DND-41 (cell line): ENCODE results near the gene DMRT1.

Experiments
- ATAC-seq: fragments of 200-7000 bp; cut with Tn5 transposase; 3 replicates; pipeline ENCODE4 v1.9.1; 2021; ENCODE audit warnings: low read depth; ENCODE audit not compliant: insufficient read depth
- DNase-seq: peaks from one replicate; pipeline ENCODE4 v3.0.0-alpha.2; 2020
- H2AFZ ChIP-seq: 2 replicates; pipeline ENCODE4 v1.6.0; 2012; ENCODE audit warnings: low read depth, low read length
- H3K27ac ChIP-seq: 2 replicates; pipeline ENCODE4 v1.5.1; 2012; ENCODE audit warnings: low read length, inconsistent platforms
- H3K27me3 ChIP-seq: fragments of 200-600 bp; sonication (generic); 2 replicates; pipeline ENCODE4 v1.6.0; 2012; ENCODE audit warnings: low read length, mild to moderate bottlenecking, inconsistent platforms; ENCODE audit not compliant: insufficient read depth, poor library complexity
- H3K36me3 ChIP-seq: 2 replicates; pipeline ENCODE4 v1.5.1; 2012; ENCODE audit warnings: low read length, inconsistent platforms; ENCODE audit not compliant: insufficient read depth
- H3K4me1 ChIP-seq: 2 replicates; pipeline ENCODE4 v1.5.1; 2012; ENCODE audit warnings: mild to moderate bottlenecking, low read length; ENCODE audit not compliant: insufficient read depth
- H3K4me2 ChIP-seq: 2 replicates; pipeline ENCODE4 v1.6.0; 2012; ENCODE audit warnings: mild to moderate bottlenecking, moderate library complexity, low read length, inconsistent platforms; ENCODE audit not compliant: insufficient read depth
- H3K4me3 ChIP-seq, 2 experiments: fragments of 200-600 bp in 1 of 2; shearing (Covaris generic) in 1 of 2; 2 replicates each; pipeline ENCODE4 v1.5.1; 2012 to 2016; ENCODE audit warnings: inconsistent platforms in 2 of 2, low read length in 2 of 2, mild to moderate bottlenecking in 2 of 2, low read depth in 1 of 2, moderate library complexity in 1 of 2
- H3K79me2 ChIP-seq: 2 replicates; pipeline ENCODE4 v1.6.0; 2012; ENCODE audit warnings: low read length, inconsistent platforms; ENCODE audit not compliant: insufficient read depth
- H3K9ac ChIP-seq: 2 replicates; pipeline ENCODE4 v1.6.0; 2012; ENCODE audit warnings: low read depth, mild to moderate bottlenecking, inconsistent platforms, low read length, moderate library complexity
- H3K9me3 ChIP-seq: 2 replicates; pipeline ENCODE4 v1.5.1; 2012; ENCODE audit warnings: low read length, moderate library complexity, mild to moderate bottlenecking, inconsistent platforms; ENCODE audit not compliant: insufficient read depth, severe bottlenecking
- H4K20me1 ChIP-seq: 2 replicates; pipeline ENCODE4 v1.6.0; 2012; ENCODE audit warnings: low read length; ENCODE audit not compliant: insufficient read depth
- EZH2 ChIP-seq: IDR thresholded peaks from 3 replicates; pipeline ENCODE4 v1.6.1; 2012; ENCODE audit warnings: borderline replicate concordance, low read depth, mild to moderate bottlenecking, moderate library complexity, low read length, inconsistent platforms; ENCODE audit not compliant: severe bottlenecking
- TF ChIP-seq, protein P1 (sequence below): IDR thresholded peaks from 2 replicates; pipeline ENCODE4 v1.5.1; 2012; ENCODE audit warnings: borderline replicate concordance, low read length, moderate library complexity, mild to moderate bottlenecking; ENCODE audit not compliant: poor library complexity, severe bottlenecking; ENCODE audit errors: extremely low read depth

Gene DMRT1

DNA sequence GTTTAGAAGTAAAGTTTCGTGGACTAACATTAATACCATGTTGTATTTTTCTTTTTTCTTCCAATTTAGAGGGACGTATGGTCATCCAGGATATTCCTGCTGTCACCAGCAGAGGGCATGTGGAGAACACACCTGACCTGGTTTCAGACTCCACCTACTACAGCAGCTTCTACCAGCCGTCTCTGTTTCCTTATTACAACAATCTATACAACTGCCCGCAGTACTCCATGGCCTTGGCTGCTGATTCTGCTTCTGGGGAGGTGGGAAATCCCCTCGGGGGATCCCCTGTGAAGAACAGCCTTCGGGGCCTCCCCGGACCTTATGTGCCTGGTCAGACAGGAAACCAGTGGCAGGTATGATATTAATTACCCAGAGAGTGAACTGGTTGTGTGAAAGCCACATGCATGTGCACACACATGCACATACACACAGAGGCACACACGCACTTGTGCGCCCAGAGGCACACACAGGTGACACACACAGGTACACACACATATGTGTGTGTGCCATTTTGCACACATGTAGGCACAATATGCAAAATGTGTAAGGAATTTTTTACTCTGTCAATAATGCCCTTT lies 52.4 kb downstream of the DMRT1 start:
- no peak overlapping the region for H3K27ac ChIP-seq
- H3K4me2 ChIP-seq, result no peak overlapping the region
- peak overlapping the region; percentile 55; the same call in 1 of the 2 replicates for H2AFZ ChIP-seq

DNA sequence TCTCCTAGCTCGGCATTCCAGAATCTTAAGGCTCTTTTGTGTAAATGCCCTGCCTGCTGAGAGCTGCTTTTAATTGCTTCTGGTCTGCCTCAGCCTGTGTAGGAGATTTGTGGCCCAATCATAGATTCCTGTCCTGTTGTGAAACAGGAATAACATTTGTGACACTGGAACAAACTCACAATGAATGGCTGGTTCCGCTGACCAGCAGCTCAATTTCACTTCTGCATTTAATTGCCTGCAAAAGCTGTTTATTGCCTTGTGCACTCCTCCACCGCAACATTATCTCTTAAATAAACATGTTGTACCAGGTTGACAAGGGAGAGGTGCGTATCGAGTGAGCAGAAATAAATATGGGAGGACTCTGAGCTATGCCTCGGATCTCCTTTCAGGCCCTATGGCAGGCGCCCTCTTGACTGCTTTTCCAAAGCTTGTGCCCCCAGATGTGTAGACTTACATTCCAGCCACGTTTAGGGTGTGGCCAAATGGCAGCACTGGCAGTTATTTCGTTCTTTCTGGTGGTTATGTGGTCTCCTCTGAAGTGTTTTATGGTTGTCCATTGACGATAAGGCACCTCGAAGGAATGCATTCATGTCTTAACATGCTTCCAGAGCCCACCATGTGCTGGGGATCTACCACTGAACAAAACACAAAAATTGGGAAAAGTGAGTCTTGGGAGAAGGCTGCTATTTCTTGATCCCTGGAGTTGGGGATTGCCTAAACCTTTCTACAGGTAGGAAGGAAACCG lies 58.1 kb downstream of the DMRT1 start:
- ATAC-seq (no peak), DNase-seq (no peak)
- H3K4me2 ChIP-seq, result no peak overlapping the region
- no peak overlapping the region for H3K9ac ChIP-seq
- no peak overlapping the region for H2AFZ ChIP-seq
- no peaks in the 10 kb centered on the region for H3K79me2 ChIP-seq
- no peaks in the 10 kb centered on the region for H3K36me3 ChIP-seq
- no peaks in the 10 kb centered on the region for H4K20me1 ChIP-seq
- H3K27ac ChIP-seq, result no peak overlapping the region
- no peaks in the 10 kb centered on the region for H3K9me3 ChIP-seq
- no peak overlapping the region for H3K4me3 ChIP-seq
- no peaks in the 10 kb centered on the region for H3K4me1 ChIP-seq
- H3K27me3 ChIP-seq, result peaks cover 18% of the 10 kb centered on the region
- TF ChIP-seq, protein P1, sequence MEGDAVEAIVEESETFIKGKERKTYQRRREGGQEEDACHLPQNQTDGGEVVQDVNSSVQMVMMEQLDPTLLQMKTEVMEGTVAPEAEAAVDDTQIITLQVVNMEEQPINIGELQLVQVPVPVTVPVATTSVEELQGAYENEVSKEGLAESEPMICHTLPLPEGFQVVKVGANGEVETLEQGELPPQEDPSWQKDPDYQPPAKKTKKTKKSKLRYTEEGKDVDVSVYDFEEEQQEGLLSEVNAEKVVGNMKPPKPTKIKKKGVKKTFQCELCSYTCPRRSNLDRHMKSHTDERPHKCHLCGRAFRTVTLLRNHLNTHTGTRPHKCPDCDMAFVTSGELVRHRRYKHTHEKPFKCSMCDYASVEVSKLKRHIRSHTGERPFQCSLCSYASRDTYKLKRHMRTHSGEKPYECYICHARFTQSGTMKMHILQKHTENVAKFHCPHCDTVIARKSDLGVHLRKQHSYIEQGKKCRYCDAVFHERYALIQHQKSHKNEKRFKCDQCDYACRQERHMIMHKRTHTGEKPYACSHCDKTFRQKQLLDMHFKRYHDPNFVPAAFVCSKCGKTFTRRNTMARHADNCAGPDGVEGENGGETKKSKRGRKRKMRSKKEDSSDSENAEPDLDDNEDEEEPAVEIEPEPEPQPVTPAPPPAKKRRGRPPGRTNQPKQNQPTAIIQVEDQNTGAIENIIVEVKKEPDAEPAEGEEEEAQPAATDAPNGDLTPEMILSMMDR, result no peak

More for the DNA sequence above, 52.4 kb downstream of the DMRT1 start:
- Histone ChIP-seq H3K4me1 (no peaks in the 10 kb centered on the region), H3K79me2 (no peaks in the 10 kb centered on the region), H3K4me3 (no peak overlapping the region), H3K9me3 (no peaks in the 10 kb centered on the region), H3K27me3 (no peaks in the 10 kb centered on the region), H3K9ac (no peak overlapping the region), H3K36me3 (no peaks in the 10 kb centered on the region), H4K20me1 (no peaks in the 10 kb centered on the region)
- peak; percentile 42 for DNase-seq
- TF ChIP-seq, protein P1, result peak; percentile 77
- no peak for TF ChIP-seq EZH2
- ATAC-seq, result peak; percentile 84

GRCh38 chr9:903886-904285 lies 62.4 kb downstream of the DMRT1 start:
- Histone ChIP-seq H3K79me2 (no peaks in the 10 kb centered on the region), H3K4me3 (no peak overlapping the region), H3K4me2 (no peak overlapping the region), H3K27me3 (peaks cover 32% of the 10 kb centered on the region), H4K20me1 (no peaks in the 10 kb centered on the region), H3K36me3 (no peaks in the 10 kb centered on the region), H3K4me1 (no peaks in the 10 kb centered on the region), H3K27ac (no peak overlapping the region), H2AFZ (no peak overlapping the region), H3K9me3 (no peaks in the 10 kb centered on the region), H3K9ac (no peak overlapping the region)
- no peak for ATAC-seq
- TF ChIP-seq, protein P1, result no peak
- no peak for TF ChIP-seq EZH2
- no peak for DNase-seq

- H4K20me1 ChIP-seq, result no peaks in the 10 kb centered on the region
- H3K79me2 ChIP-seq, result no peaks in the 10 kb centered on the region
- TF ChIP-seq EZH2, result no peak
- TF ChIP-seq, protein P1, result no peak
- H3K27ac ChIP-seq, result no peak overlapping the region
- H3K4me2 ChIP-seq, result no peak overlapping the region
- ATAC-seq (no peak), DNase-seq (no peak)
- no peak overlapping the region for H3K4me3 ChIP-seq
- no peak overlapping the region for H3K9ac ChIP-seq
- no peak overlapping the region for H2AFZ ChIP-seq
- H3K36me3 ChIP-seq, result no peaks in the 10 kb centered on the region
- H3K9me3 ChIP-seq, result no peaks in the 10 kb centered on the region
- no peaks in the 10 kb centered on the region for H3K4me1 ChIP-seq
- peaks cover 26% of the 10 kb centered on the region for H3K27me3 ChIP-seq
These were observed 64.4 kb downstream of the DMRT1 start for GRCh38 chr9:905906-906305.
